WTC11 (cell line): ENCODE results near the gene MAFB. TPM values are rescaled to one million over a fixed set of nuclear protein-coding genes. Genes with fewer than 3 reads are reported as not detected.

Experiments used
- ATAC-seq: fragments of 200-7000 bp; cut with Tn5 transposase; 2 replicates; pipeline ENCODE4 v1.10.0; 2021; ENCODE audit warnings: mild to moderate bottlenecking, moderate library complexity
- CTCF ChIA-PET: fragments of 300-600 bp; sonication (Branson Sonifier 250); formaldehyde crosslinking; loops from one replicate; lab custom pipeline; 2021; ENCODE audit warnings: antibody characterized with exemption; lab: Charles Lee
- POLR2A ChIA-PET: fragments of 350-600 bp; sonication (Branson Sonifier 250); formaldehyde crosslinking; loops from one replicate; lab custom pipeline; 2021; ENCODE audit warnings: antibody characterized with exemption; lab: Charles Lee
- DNase-seq: peaks from one replicate; pipeline ENCODE4 v3.0.0; 2021; ENCODE audit warnings: low spot score
- H3K27ac Mint-ChIP-seq: 2 replicates; pipeline ENCODE4 v1.8.0; 2021; ENCODE audit warnings: mixed read lengths
- H3K27me3 Mint-ChIP-seq: 2 replicates; pipeline ENCODE4 v1.8.0; 2021; ENCODE audit warnings: low read depth, mild to moderate bottlenecking, moderate library complexity, mixed read lengths
- H3K36me3 Mint-ChIP-seq: 2 replicates; pipeline ENCODE4 v1.8.0; 2021; ENCODE audit warnings: mixed read lengths
- H3K4me1 Mint-ChIP-seq: 2 replicates; pipeline ENCODE4 v1.8.0; 2022; ENCODE audit warnings: mixed read lengths
- H3K4me3 Mint-ChIP-seq: 2 replicates; pipeline ENCODE4 v1.8.0; 2021; ENCODE audit warnings: mild to moderate bottlenecking, moderate library complexity, mixed read lengths
- H3K9me3 Mint-ChIP-seq: 2 replicates; pipeline ENCODE4 v1.8.0; 2021; ENCODE audit warnings: mixed read lengths
- ELF4 ChIP-seq: sonication (generic); formaldehyde crosslinking; IDR thresholded peaks from 2 replicates; pipeline ENCODE4 v1.8.1; 2022; ENCODE audit warnings: low read depth, mild to moderate bottlenecking, moderate library complexity, missing genetic modification reagents
- GABPB1 ChIP-seq: sonication (generic); formaldehyde crosslinking; IDR thresholded peaks from 2 replicates; pipeline ENCODE4 v1.8.1; 2023; ENCODE audit warnings: mild to moderate bottlenecking, missing genetic modification reagents
- IRF2 ChIP-seq: sonication (generic); formaldehyde crosslinking; IDR thresholded peaks from 2 replicates; pipeline ENCODE4 v1.8.0; 2022; ENCODE audit warnings: low read depth, missing genetic modification reagents, borderline replicate concordance
- JAZF1 ChIP-seq: fragments of 250-450 bp; sonication (Bioruptor Pico); IDR thresholded peaks from 2 replicates; pipeline ENCODE4 v1.9.0; 2021; ENCODE audit warnings: moderate library complexity, mild to moderate bottlenecking, inconsistent platforms
- MXD4 ChIP-seq: fragments of 250-450 bp; sonication (Bioruptor Pico); IDR thresholded peaks from 2 replicates; pipeline ENCODE4 v1.8.0; 2021; ENCODE audit warnings: mild to moderate bottlenecking, moderate library complexity, borderline replicate concordance
- RELA ChIP-seq: sonication (generic); formaldehyde crosslinking; IDR thresholded peaks from 2 replicates; pipeline ENCODE4 v1.8.1; 2022; ENCODE audit warnings: missing genetic modification reagents, mild to moderate bottlenecking, borderline replicate concordance
- RORB ChIP-seq: fragments of 250-450 bp; sonication (Bioruptor Pico); IDR thresholded peaks from 2 replicates; pipeline ENCODE4 v1.9.0; 2021; ENCODE audit warnings: mild to moderate bottlenecking
- TEAD1 ChIP-seq: sonication (generic); formaldehyde crosslinking; IDR thresholded peaks from 2 replicates; pipeline ENCODE4 v1.8.0; 2022; ENCODE audit warnings: mild to moderate bottlenecking, missing genetic modification reagents
- ZNF121 ChIP-seq: sonication (generic); formaldehyde crosslinking; IDR thresholded peaks from 2 replicates; pipeline ENCODE4 v1.8.0; 2023; ENCODE audit warnings: missing genetic modification reagents
- ZNF423 ChIP-seq: fragments of 250-450 bp; sonication (Bioruptor Pico); IDR thresholded peaks from 2 replicates; pipeline ENCODE4 v2.1.2; 2022; ENCODE audit warnings: mild to moderate bottlenecking, moderate library complexity
- total RNA-seq: library from RNA; stranded (reverse); gene quantifications from 3 replicates; pipeline ENCODE4 v1.2.3, GENCODE V29; 2021
- TF ChIP-seq, protein P1 (sequence below): fragments of 250-450 bp; sonication (Bioruptor Pico); IDR thresholded peaks from 2 replicates; pipeline ENCODE4 v1.9.0; 2021; ENCODE audit warnings: mild to moderate bottlenecking, borderline replicate concordance
- TF ChIP-seq, protein P2 (sequence below): fragments of 250-450 bp; sonication (Bioruptor Pico); conservative IDR thresholded peaks from 2 replicates; pipeline ENCODE4 v1.9.0; 2021; ENCODE audit warnings: mild to moderate bottlenecking
- TF ChIP-seq, protein P3 (sequence below): sonication (generic); formaldehyde crosslinking; IDR thresholded peaks from 2 replicates; pipeline ENCODE4 v1.8.1; 2022; ENCODE audit warnings: mild to moderate bottlenecking, moderate library complexity, missing genetic modification reagents
- TF ChIP-seq, protein P4 (sequence below): sonication (generic); formaldehyde crosslinking; IDR thresholded peaks from 2 replicates; pipeline ENCODE4 v1.8.0; 2022; ENCODE audit warnings: mild to moderate bottlenecking, missing genetic modification reagents
- TF ChIP-seq, protein P5 (sequence below): sonication (generic); formaldehyde crosslinking; conservative IDR thresholded peaks from 2 replicates; pipeline ENCODE4 v1.8.1; 2022; ENCODE audit warnings: mild to moderate bottlenecking, missing genetic modification reagents
- TF ChIP-seq, protein P6 (sequence below): sonication (generic); formaldehyde crosslinking; IDR thresholded peaks from 2 replicates; pipeline ENCODE4 v1.8.1; 2023; ENCODE audit warnings: mild to moderate bottlenecking, missing genetic modification reagents
- TF ChIP-seq, protein P7 (sequence below): sonication (generic); formaldehyde crosslinking; IDR thresholded peaks from 2 replicates; pipeline ENCODE4 v1.8.1; 2022; ENCODE audit warnings: low read depth, mild to moderate bottlenecking, moderate library complexity, missing genetic modification reagents, borderline replicate concordance
- TF ChIP-seq, protein P8 (sequence below): sonication (generic); formaldehyde crosslinking; IDR thresholded peaks from 2 replicates; pipeline ENCODE4 v1.8.1; 2023; ENCODE audit warnings: mild to moderate bottlenecking, missing genetic modification reagents, moderate library complexity
- TF ChIP-seq, protein P9 (sequence below): sonication (generic); formaldehyde crosslinking; conservative IDR thresholded peaks from 2 replicates; pipeline ENCODE4 v1.8.1; 2023; ENCODE audit warnings: mild to moderate bottlenecking, low read depth, missing genetic modification reagents, moderate library complexity

The MAFB gene
- total RNA-seq, 1 experiment from 2014 or later, result 5.3 TPM

DNA sequence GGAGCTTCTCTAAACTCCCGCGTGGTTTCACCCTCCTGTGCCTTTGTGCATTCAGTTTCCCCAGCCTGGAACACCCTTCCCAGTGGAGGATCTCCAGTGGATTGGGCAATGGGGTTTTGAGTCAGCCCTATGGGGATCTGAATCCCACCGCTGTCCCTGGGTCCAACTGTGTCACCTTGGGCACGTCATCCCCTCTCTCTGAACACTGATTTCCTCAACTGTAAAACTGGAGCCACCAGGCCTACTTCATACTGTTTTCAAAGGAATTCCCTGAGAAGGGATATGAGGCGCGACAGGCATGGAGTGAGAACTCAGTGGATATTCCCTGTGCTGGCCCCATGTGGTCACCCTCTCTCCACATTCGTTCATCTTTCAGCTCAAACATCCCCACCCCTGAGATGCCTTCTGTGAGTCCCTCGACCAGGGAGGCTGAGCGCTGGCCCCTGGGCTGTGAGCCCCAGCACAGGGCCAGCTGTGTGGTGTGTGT is 25.7 kb downstream of the MAFB start (continued):
- TF ChIP-seq, protein P1, sequence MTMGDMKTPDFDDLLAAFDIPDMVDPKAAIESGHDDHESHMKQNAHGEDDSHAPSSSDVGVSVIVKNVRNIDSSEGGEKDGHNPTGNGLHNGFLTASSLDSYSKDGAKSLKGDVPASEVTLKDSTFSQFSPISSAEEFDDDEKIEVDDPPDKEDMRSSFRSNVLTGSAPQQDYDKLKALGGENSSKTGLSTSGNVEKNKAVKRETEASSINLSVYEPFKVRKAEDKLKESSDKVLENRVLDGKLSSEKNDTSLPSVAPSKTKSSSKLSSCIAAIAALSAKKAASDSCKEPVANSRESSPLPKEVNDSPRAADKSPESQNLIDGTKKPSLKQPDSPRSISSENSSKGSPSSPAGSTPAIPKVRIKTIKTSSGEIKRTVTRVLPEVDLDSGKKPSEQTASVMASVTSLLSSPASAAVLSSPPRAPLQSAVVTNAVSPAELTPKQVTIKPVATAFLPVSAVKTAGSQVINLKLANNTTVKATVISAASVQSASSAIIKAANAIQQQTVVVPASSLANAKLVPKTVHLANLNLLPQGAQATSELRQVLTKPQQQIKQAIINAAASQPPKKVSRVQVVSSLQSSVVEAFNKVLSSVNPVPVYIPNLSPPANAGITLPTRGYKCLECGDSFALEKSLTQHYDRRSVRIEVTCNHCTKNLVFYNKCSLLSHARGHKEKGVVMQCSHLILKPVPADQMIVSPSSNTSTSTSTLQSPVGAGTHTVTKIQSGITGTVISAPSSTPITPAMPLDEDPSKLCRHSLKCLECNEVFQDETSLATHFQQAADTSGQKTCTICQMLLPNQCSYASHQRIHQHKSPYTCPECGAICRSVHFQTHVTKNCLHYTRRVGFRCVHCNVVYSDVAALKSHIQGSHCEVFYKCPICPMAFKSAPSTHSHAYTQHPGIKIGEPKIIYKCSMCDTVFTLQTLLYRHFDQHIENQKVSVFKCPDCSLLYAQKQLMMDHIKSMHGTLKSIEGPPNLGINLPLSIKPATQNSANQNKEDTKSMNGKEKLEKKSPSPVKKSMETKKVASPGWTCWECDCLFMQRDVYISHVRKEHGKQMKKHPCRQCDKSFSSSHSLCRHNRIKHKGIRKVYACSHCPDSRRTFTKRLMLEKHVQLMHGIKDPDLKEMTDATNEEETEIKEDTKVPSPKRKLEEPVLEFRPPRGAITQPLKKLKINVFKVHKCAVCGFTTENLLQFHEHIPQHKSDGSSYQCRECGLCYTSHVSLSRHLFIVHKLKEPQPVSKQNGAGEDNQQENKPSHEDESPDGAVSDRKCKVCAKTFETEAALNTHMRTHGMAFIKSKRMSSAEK, result no peak
- TF ChIP-seq GABPB1 (no peak), IRF2 (no peak), ELF4 (CRISPR knock-in tag) (no peak)
- TF ChIP-seq, protein P2, sequence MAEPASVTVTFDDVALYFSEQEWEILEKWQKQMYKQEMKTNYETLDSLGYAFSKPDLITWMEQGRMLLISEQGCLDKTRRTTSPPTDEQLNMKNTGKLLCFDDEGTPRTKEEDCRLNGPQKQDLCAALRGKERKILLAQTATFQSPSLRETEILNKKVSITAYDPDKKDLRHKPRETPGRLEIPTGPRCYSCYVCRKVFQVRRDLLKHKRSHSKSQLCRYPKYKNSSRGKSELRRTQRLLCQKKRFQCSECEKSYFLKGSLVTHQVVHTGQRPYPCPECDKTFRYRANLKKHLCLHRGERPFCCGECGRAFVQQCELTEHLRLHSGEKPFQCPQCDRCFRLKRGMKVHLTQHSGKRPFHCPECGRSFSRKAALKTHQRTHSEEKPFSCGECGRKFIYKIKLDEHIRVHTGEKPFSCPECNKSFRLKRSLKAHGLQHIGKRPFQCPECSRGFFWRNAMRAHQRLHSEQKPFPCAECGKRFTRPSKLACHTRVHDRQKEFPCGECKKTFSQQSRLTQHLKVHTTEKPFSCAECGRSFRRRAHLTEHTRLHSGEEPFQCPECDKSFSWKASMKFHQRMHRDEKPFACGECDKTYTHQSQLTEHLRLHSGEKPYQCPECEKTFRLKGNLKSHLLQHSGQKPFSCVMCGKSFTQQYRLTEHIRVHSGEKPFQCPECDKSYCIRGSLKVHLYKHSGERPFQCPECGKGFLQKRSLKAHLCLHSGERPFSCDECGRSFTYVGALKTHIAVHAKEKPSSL (CRISPR knock-in tag), result no peak

DNA sequence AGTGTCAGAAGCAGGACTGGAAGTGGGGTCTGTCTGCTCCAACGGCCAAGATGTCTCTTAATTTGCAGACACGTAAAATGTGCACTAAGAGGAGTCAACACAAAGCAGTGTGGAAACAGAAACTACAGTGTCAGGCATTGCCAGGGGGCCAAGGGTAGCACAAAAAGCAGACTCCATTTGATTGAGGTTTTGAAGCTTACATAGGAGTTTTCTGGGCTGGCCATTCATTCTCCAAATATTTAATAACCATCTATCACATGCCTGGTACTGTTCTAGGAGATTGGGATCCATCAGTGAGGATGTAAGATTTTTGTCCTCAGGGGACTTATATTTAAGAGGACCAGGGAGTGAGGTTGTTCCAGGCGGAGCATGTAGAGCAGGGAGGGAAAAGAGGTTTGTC is 29.5 kb downstream of the MAFB start:
- H3K4me1 Mint-ChIP-seq, result peaks cover 10% of the 10 kb centered on the region
- CTCF ChIA-PET, result interaction anchor here (1.4 to 1.8 kb wide), 2 partner anchors 30 to 217 kb away, joined by 3 to 6 read pairs; partner anchors contain the start of gene MAFB
- no peak for ATAC-seq
- TF ChIP-seq, protein P3, sequence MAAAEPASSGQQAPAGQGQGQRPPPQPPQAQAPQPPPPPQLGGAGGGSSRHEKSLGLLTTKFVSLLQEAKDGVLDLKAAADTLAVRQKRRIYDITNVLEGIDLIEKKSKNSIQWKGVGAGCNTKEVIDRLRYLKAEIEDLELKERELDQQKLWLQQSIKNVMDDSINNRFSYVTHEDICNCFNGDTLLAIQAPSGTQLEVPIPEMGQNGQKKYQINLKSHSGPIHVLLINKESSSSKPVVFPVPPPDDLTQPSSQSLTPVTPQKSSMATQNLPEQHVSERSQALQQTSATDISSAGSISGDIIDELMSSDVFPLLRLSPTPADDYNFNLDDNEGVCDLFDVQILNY (CRISPR knock-in tag), result no peak
- TF ChIP-seq TEAD1 (CRISPR knock-in tag) (no peak), RELA (no peak), RORB (CRISPR knock-in tag) (no peak), JAZF1 (no peak)
- TF ChIP-seq, protein P4, sequence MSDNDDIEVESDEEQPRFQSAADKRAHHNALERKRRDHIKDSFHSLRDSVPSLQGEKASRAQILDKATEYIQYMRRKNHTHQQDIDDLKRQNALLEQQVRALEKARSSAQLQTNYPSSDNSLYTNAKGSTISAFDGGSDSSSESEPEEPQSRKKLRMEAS, result no peak
- no peak overlapping the region for H3K27ac Mint-ChIP-seq
- no peak for DNase-seq
- POLR2A ChIA-PET, result no interaction called here
- H3K36me3 Mint-ChIP-seq, result no peaks in the 10 kb centered on the region
- H3K9me3 Mint-ChIP-seq, result no peaks in the 10 kb centered on the region
- H3K27me3 Mint-ChIP-seq, result peaks cover 2% of the 10 kb centered on the region; the same call in 1 of the 2 replicates
- H3K4me3 Mint-ChIP-seq, result no peak overlapping the region

DNA sequence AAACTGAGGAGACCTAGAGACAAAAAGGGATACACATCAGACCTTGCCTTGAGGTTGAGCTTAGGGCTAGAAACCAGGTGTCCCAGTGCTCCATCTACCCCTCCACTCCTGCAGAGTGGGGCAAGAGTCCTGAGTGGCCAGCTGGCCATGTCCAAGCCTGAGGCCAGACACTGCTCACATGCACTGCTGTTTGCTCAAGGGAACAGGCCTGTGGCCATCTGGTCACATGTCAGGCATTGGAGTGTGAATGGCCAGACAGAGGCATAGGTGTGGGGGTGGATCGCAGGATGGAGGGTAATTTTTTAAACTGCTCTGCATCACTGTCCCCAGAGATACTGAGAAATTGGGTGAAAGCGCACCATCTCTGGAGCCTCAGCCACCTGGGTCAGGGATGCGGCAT is 30.5 kb downstream of the MAFB start:
- ChIA-PET POLR2A (no interaction called here), CTCF (interaction anchor here (1.4 kb wide), 1 partner anchor 216 kb away, joined by 3 read pairs; no protein-coding TSS in a partner anchor)
- Mint-ChIP-seq H3K27me3 (peaks cover 2% of the 10 kb centered on the region; the same call in 1 of the 2 replicates), H3K4me3 (no peak overlapping the region), H3K36me3 (no peaks in the 10 kb centered on the region), H3K4me1 (peaks cover 6% of the 10 kb centered on the region), H3K27ac (no peak overlapping the region), H3K9me3 (no peaks in the 10 kb centered on the region)
- ATAC-seq (no peak), DNase-seq (no peak)
- TF ChIP-seq MXD4, result no peak
- TF ChIP-seq, protein P5, sequence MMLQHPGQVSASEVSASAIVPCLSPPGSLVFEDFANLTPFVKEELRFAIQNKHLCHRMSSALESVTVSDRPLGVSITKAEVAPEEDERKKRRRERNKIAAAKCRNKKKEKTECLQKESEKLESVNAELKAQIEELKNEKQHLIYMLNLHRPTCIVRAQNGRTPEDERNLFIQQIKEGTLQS (CRISPR knock-in tag), result no peak
- TF ChIP-seq ZNF423 (CRISPR knock-in tag), result no peak
- TF ChIP-seq, protein P6, sequence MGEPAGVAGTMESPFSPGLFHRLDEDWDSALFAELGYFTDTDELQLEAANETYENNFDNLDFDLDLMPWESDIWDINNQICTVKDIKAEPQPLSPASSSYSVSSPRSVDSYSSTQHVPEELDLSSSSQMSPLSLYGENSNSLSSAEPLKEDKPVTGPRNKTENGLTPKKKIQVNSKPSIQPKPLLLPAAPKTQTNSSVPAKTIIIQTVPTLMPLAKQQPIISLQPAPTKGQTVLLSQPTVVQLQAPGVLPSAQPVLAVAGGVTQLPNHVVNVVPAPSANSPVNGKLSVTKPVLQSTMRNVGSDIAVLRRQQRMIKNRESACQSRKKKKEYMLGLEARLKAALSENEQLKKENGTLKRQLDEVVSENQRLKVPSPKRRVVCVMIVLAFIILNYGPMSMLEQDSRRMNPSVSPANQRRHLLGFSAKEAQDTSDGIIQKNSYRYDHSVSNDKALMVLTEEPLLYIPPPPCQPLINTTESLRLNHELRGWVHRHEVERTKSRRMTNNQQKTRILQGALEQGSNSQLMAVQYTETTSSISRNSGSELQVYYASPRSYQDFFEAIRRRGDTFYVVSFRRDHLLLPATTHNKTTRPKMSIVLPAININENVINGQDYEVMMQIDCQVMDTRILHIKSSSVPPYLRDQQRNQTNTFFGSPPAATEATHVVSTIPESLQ (CRISPR knock-in tag), result no peak
- TF ChIP-seq, protein P7, sequence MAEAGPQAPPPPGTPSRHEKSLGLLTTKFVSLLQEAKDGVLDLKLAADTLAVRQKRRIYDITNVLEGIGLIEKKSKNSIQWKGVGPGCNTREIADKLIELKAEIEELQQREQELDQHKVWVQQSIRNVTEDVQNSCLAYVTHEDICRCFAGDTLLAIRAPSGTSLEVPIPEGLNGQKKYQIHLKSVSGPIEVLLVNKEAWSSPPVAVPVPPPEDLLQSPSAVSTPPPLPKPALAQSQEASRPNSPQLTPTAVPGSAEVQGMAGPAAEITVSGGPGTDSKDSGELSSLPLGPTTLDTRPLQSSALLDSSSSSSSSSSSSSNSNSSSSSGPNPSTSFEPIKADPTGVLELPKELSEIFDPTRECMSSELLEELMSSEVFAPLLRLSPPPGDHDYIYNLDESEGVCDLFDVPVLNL, result no peak
- TF ChIP-seq, protein P8, sequence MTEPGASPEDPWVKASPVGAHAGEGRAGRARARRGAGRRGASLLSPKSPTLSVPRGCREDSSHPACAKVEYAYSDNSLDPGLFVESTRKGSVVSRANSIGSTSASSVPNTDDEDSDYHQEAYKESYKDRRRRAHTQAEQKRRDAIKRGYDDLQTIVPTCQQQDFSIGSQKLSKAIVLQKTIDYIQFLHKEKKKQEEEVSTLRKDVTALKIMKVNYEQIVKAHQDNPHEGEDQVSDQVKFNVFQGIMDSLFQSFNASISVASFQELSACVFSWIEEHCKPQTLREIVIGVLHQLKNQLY (CRISPR knock-in tag), result no peak
- TF ChIP-seq, protein P9, sequence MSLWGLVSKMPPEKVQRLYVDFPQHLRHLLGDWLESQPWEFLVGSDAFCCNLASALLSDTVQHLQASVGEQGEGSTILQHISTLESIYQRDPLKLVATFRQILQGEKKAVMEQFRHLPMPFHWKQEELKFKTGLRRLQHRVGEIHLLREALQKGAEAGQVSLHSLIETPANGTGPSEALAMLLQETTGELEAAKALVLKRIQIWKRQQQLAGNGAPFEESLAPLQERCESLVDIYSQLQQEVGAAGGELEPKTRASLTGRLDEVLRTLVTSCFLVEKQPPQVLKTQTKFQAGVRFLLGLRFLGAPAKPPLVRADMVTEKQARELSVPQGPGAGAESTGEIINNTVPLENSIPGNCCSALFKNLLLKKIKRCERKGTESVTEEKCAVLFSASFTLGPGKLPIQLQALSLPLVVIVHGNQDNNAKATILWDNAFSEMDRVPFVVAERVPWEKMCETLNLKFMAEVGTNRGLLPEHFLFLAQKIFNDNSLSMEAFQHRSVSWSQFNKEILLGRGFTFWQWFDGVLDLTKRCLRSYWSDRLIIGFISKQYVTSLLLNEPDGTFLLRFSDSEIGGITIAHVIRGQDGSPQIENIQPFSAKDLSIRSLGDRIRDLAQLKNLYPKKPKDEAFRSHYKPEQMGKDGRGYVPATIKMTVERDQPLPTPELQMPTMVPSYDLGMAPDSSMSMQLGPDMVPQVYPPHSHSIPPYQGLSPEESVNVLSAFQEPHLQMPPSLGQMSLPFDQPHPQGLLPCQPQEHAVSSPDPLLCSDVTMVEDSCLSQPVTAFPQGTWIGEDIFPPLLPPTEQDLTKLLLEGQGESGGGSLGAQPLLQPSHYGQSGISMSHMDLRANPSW (CRISPR knock-in tag), result no peak
- TF ChIP-seq TEAD1 (CRISPR knock-in tag), result no peak
- TF ChIP-seq ZNF121 (CRISPR knock-in tag), result no peak
